Posterior cingulate gyrus (tissue), 11 donors: ENCODE results near the gene CCT5.

Experiments used
- DNase-seq, 10 donors: peaks; one replicate each; pipeline versions ENCODE4 v3.0.0 to v3.0.0-alpha.2; 2020 to 2021; ENCODE audit warnings: mixed read lengths in 3 of 10
- intact Hi-C: fragments of 100-400 bp; cut with DNase I; formaldehyde crosslinking; loops from one replicate; pipeline ENCODE4 v1.15.1; 2023

Gene CCT5

GRCh38 chr5:10249948-10250805 lies at the start of gene CCT5:
CCT5 (plus strand) TSS chr5:10250280; CDS start chr5:10250341, 61 bp downstream.
- DNase-seq, result peak; percentile 84 to 97 (median 86)
- intact Hi-C loops, result no loop called here

- intact Hi-C loops, result no loop called here
Observed at GRCh38 chr5:10201223-10201868, 48.7 kb upstream of the CCT5 start.

GRCh38 chr5:10202089-10202910 lies 47.8 kb upstream of the CCT5 start:
- DNase-seq, result no peak
- intact Hi-C loops, result no loop called here

More at GRCh38 chr5:10201223-10201868, 48.7 kb upstream of the CCT5 start:
- DNase-seq, result no peak

GRCh38 chr5:10209004-10209403 lies 41.1 kb upstream of the CCT5 start:
- intact Hi-C loops, result no loop called here
- DNase-seq, result no peak

- no peak for DNase-seq
- intact Hi-C loops, result no loop called here
Observed at GRCh38 chr5:10213316-10213715, 36.8 kb upstream of the CCT5 start.

GRCh38 chr5:10214041-10214440 lies 36.0 kb upstream of the CCT5 start:
- intact Hi-C loops, result no loop called here
- no peak for DNase-seq

GRCh38 chr5:10215366-10215765 lies 34.7 kb upstream of the CCT5 start:
- no peak for DNase-seq
- intact Hi-C loops, result no loop called here

- intact Hi-C loops, result no loop called here
- peak in 1 of 10 donors; percentile 69 for DNase-seq
Observed at GRCh38 chr5:10216107-10216506, 34.0 kb upstream of the CCT5 start.

- DNase-seq, result peak in 1 of 10 donors; percentile 27
- intact Hi-C loops, result no loop called here
Observed at GRCh38 chr5:10218658-10219057, 31.4 kb upstream of the CCT5 start.

GRCh38 chr5:10219068-10219467 lies 31.0 kb upstream of the CCT5 start:
- intact Hi-C loops, result no loop called here
- no peak for DNase-seq

- DNase-seq, result peak in 5 of 10 donors; percentile 14 to 75 (median 42)
- intact Hi-C loops, result no loop called here
Observed at GRCh38 chr5:10220248-10220647, 29.8 kb upstream of the CCT5 start.

- intact Hi-C loops, result no loop called here
- DNase-seq, result no peak
Observed at GRCh38 chr5:10222326-10222725, 27.8 kb upstream of the CCT5 start.

GRCh38 chr5:10227379-10227778 lies 22.7 kb upstream of the CCT5 start:
- intact Hi-C loops, result no loop called here
- DNase-seq, result no peak

GRCh38 chr5:10228288-10228687 lies 21.8 kb upstream of the CCT5 start:
- DNase-seq, result no peak
- intact Hi-C loops, result no loop called here

- intact Hi-C loops, result no loop called here
Observed at GRCh38 chr5:10229306-10230048, 20.6 kb upstream of the CCT5 start.

GRCh38 chr5:10232386-10232785 lies 17.7 kb upstream of the CCT5 start:
- peak in 1 of 10 donors; percentile 67 for DNase-seq
- intact Hi-C loops, result no loop called here

More at GRCh38 chr5:10229306-10230048, 20.6 kb upstream of the CCT5 start:
- DNase-seq, result peak in 1 of 10 donors; percentile 79

GRCh38 chr5:10233011-10233410 lies 17.1 kb upstream of the CCT5 start:
- peak in 1 of 10 donors; percentile 62 for DNase-seq
- intact Hi-C loops, result no loop called here

- peak in 7 of 10 donors; percentile 41 to 91 (median 54) for DNase-seq
- intact Hi-C loops, result no loop called here
Observed at GRCh38 chr5:10233505-10233904, 16.6 kb upstream of the CCT5 start.

- intact Hi-C loops, result no loop called here
- peak in 1 of 10 donors; percentile 36 for DNase-seq
Observed at GRCh38 chr5:10235350-10235749, 14.7 kb upstream of the CCT5 start.

GRCh38 chr5:10243660-10244240 lies 6.3 kb upstream of the CCT5 start:
- no peak for DNase-seq
- intact Hi-C loops, result no loop called here
